K562 (cell line): Measurements from ENCODE around the gene MINDY4B.

Experiments used
- BRCA1 ChIP-seq, 2 experiments: fragments of 450-650 bp in 1 of 2; sonication (generic) in 1 of 2; formaldehyde crosslinking in 1 of 2; IDR thresholded peaks; 2 replicates each; pipeline versions ENCODE4 v1.5.0 to v1.6.1; 2017 to 2020; ENCODE audit warnings: mild to moderate bottlenecking in 1 of 2, missing genetic modification reagents in 1 of 2
- SRSF9 ChIP-seq: fragments of 200-400 bp; formaldehyde crosslinking; IDR thresholded peaks from 2 replicates; pipeline ENCODE4 v1.6.1; 2017; ENCODE audit warnings: low read depth, low read length, borderline replicate concordance
- STAT5B ChIP-seq: fragments of 250-450 bp; sonication (Bioruptor Pico); IDR thresholded peaks from 2 replicates; pipeline ENCODE4 v1.8.0; 2021; ENCODE audit warnings: mild to moderate bottlenecking, inconsistent platforms
- YY1 ChIP-seq, 3 experiments: IDR thresholded peaks; 2 replicates each; pipeline ENCODE4 v1.6.1; 2011; ENCODE audit warnings: low read length in 2 of 3, mild to moderate bottlenecking in 2 of 3, moderate library complexity in 2 of 3, borderline replicate concordance in 1 of 3, control low read depth in 1 of 3, low read depth in 1 of 3; ENCODE audit not compliant: insufficient read depth in 3 of 3, insufficient replicate concordance in 2 of 3, control insufficient read depth in 1 of 3, insufficient read length in 1 of 3; ENCODE audit errors: extremely low read depth in 1 of 3
- ZNF212 ChIP-seq: fragments of 450-650 bp; formaldehyde crosslinking; IDR thresholded peaks from 2 replicates; pipeline ENCODE4 v1.4.0; 2020; ENCODE audit warnings: mild to moderate bottlenecking
- ZNF274 ChIP-seq: IDR thresholded peaks from 2 replicates; pipeline ENCODE4 v1.6.1; 2011; ENCODE audit warnings: low read depth, mild to moderate bottlenecking, low read length, moderate library complexity, borderline replicate concordance

- no peak for TF ChIP-seq ZNF274
- TF ChIP-seq SRSF9, result no peak
- TF ChIP-seq STAT5B (CRISPR knock-in tag), result no peak
- no peak for TF ChIP-seq BRCA1 (IDR thresholded peaks at IDR 0.05)
- TF ChIP-seq BRCA1 (CRISPR knock-in tag; IDR thresholded peaks at IDR 0.05), result no peak
- TF ChIP-seq ZNF212, result no peak
- no peak for TF ChIP-seq YY1 (IDR thresholded peaks at IDR 0.05; ENCODE audit: borderline replicate concordance in 1 of 3, control insufficient read depth in 1 of 3, extremely low read depth in 1 of 3, insufficient read depth in 3 of 3, insufficient read length in 1 of 3, insufficient replicate concordance in 2 of 3, low read depth in 1 of 3, low read length in 2 of 3)
Observed at GRCh38 chr3:150844484-150844883, 60.8 kb downstream of the MINDY4B start.
